Ishikawa (cell line): ENCODE measurements around the gene FMN2.

Experiments
- CEBPB ChIP-seq: IDR thresholded peaks from 2 replicates; pipeline ENCODE4 v1.6.1; 2012
- CREB1 ChIP-seq: IDR thresholded peaks from 2 replicates; pipeline ENCODE4 v1.6.1; 2012; ENCODE audit warnings: low read depth
- EGR1 ChIP-seq: IDR thresholded peaks from 2 replicates; pipeline ENCODE4 v1.6.1; 2012
- EP300 ChIP-seq: IDR thresholded peaks from 2 replicates; pipeline ENCODE4 v1.6.1; 2012; ENCODE audit warnings: borderline replicate concordance
- FOXM1 ChIP-seq: IDR thresholded peaks from 2 replicates; pipeline ENCODE4 v1.6.1; 2012; ENCODE audit warnings: low read depth, borderline replicate concordance
- MAX ChIP-seq: IDR thresholded peaks from 2 replicates; pipeline ENCODE4 v1.6.1; 2012
- NFIC ChIP-seq: IDR thresholded peaks from 2 replicates; pipeline ENCODE4 v1.6.1; 2012
- RAD21 ChIP-seq: IDR thresholded peaks from 2 replicates; pipeline ENCODE4 v1.6.1; 2012; ENCODE audit warnings: low read depth
- REST ChIP-seq: IDR thresholded peaks from 2 replicates; pipeline ENCODE4 v1.6.1; 2012; ENCODE audit warnings: low read depth, mild to moderate bottlenecking
- TAF1 ChIP-seq: IDR thresholded peaks from 2 replicates; pipeline ENCODE4 v1.6.1; 2012; ENCODE audit warnings: low read depth, mild to moderate bottlenecking
- TCF12 ChIP-seq: IDR thresholded peaks from 2 replicates; pipeline ENCODE4 v1.6.1; 2012; ENCODE audit warnings: low read depth
- TEAD4 ChIP-seq: IDR thresholded peaks from 2 replicates; pipeline ENCODE4 v1.6.1; 2012
- USF1 ChIP-seq: IDR thresholded peaks from 2 replicates; pipeline ENCODE4 v1.6.1; 2012
- YY1 ChIP-seq: IDR thresholded peaks from 2 replicates; pipeline ENCODE4 v1.6.1; 2012; ENCODE audit warnings: low read depth
- ZBTB7A ChIP-seq: IDR thresholded peaks from 2 replicates; pipeline ENCODE4 v1.6.1; 2012; ENCODE audit warnings: low read depth

FMN2 gene

GRCh38 chr1:240099329-240099728, 7.6 kb downstream of the FMN2 start:
- TF ChIP-seq MAX, result no peak
- no peak for TF ChIP-seq USF1
- no peak for TF ChIP-seq CREB1
- no peak for TF ChIP-seq EGR1
- no peak for TF ChIP-seq RAD21
- no peak for TF ChIP-seq NFIC
- TF ChIP-seq ZBTB7A, result no peak
- no peak for TF ChIP-seq EP300
- TF ChIP-seq TAF1, result no peak
- TF ChIP-seq FOXM1, result no peak
- no peak for TF ChIP-seq TEAD4
- no peak for TF ChIP-seq YY1
- TF ChIP-seq CEBPB, result no peak
- no peak for TF ChIP-seq REST
- no peak for TF ChIP-seq TCF12

GRCh38 chr1:240099748-240100147, 8.1 kb downstream of the FMN2 start:
- TF ChIP-seq REST (no peak), TAF1 (no peak), MAX (no peak), RAD21 (no peak), ZBTB7A (no peak), NFIC (no peak), CEBPB (no peak), USF1 (no peak)

GRCh38 chr1:240100371-240100934, 8.8 kb downstream of the FMN2 start:
- TF ChIP-seq YY1, result no peak
- no peak for TF ChIP-seq EGR1
- no peak for TF ChIP-seq FOXM1
- no peak for TF ChIP-seq NFIC

GRCh38 chr1:240101306-240101705, 9.6 kb downstream of the FMN2 start:
- TF ChIP-seq ZBTB7A, result no peak
- TF ChIP-seq TEAD4, result no peak

GRCh38 chr1:240101737-240102136, 10.1 kb downstream of the FMN2 start:
- TF ChIP-seq NFIC (no peak), YY1 (no peak), FOXM1 (no peak), EGR1 (no peak), REST (no peak), TAF1 (no peak), ZBTB7A (no peak), TCF12 (no peak)
